Lower lobe of right lung (tissue), 2 donors: ENCODE data around the gene PKD2. TPM values are rescaled to one million over a fixed set of nuclear protein-coding genes. Genes with fewer than 3 reads are reported as not detected.

ENCODE experiments used
- ATAC-seq, 2 donors: fragments of 200-7000 bp; cut with Tn5 transposase; one replicate each; pipeline ENCODE4 v1.9.1; 2020 to 2022; ENCODE audit warnings: mild to moderate bottlenecking in 2 of 2, moderate library complexity in 2 of 2
- DNase-seq: peaks from one replicate; pipeline ENCODE4 v3.0.0-alpha.2; 2020
- H3K27ac ChIP-seq: fragments of 200-600 bp; one replicate; pipeline ENCODE4 v1.8.0; 2022
- H3K27me3 ChIP-seq: fragments of 200-600 bp; one replicate; pipeline ENCODE4 v1.8.0; 2022; ENCODE audit warnings: low read depth
- H3K36me3 ChIP-seq: fragments of 200-600 bp; one replicate; pipeline ENCODE4 v1.8.0; 2022; ENCODE audit warnings: mild to moderate bottlenecking
- H3K4me1 ChIP-seq: fragments of 200-600 bp; one replicate; pipeline ENCODE4 v1.8.0; 2022
- H3K4me3 ChIP-seq: fragments of 200-600 bp; one replicate; pipeline ENCODE4 v1.8.0; 2022; ENCODE audit warnings: mild to moderate bottlenecking
- H3K9me3 ChIP-seq: fragments of 200-600 bp; one replicate; pipeline ENCODE4 v1.8.0; 2022
- CTCF ChIP-seq: fragments of 200-600 bp; IDR thresholded peaks from one replicate; pipeline ENCODE4 v1.8.0; 2022; ENCODE audit warnings: antibody characterized with exemption, mild to moderate bottlenecking
- intact Hi-C: fragments of 100-400 bp; cut with DNase I; formaldehyde crosslinking; loops from one replicate; pipeline ENCODE4 v1.11.0; 2022
- total RNA-seq: library from RNA; stranded (reverse); fragmentation: NEBNext Ultra II Directional; extraction: Animal tissue kit (Norgen Biotek cat#: 25700); gene quantifications from one replicate; pipeline ENCODE4 v1.2.1, GENCODE V29; 2021
- donor health status: DM: no; HTN: yes; CAD: no; lungs with severe emphysema.

The PKD2 gene
- total RNA-seq, 1 donor from 2014 or later, result 21.4 TPM

- ATAC-seq (no peak), DNase-seq (no peak)
- peak overlapping the region; percentile 84 for H3K4me3 ChIP-seq
- no peaks in the 10 kb centered on the region for H3K9me3 ChIP-seq
- no peaks in the 10 kb centered on the region for H3K36me3 ChIP-seq
- intact Hi-C loops, result no loop called here
- peak overlapping the region; percentile 78 for H3K27ac ChIP-seq
- no peaks in the 10 kb centered on the region for H3K27me3 ChIP-seq
- H3K4me1 ChIP-seq, result peaks cover 53% of the 10 kb centered on the region
- no peak for TF ChIP-seq CTCF
Observed at GRCh38 chr4:88008743-88009171, 1.3 kb downstream of the PKD2 start.

DNA sequence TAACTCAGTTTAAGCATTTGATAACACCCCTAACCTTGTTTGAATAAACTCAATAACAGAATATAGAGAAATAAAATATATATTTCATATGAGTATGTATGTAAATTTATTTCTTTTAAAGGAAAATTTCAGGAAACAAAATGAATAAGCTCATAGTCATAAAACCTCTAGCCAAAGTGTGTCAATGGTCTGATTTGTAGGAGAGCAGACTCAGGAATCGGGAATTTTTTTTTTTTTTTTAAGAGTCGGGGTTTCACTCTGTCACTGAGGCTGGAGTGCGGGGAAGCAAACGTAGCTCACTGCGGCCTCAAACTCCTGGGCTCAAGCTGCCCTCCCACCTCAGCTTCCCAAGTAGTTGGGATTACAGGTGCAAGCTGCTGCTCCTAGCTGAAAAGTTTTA, 2.4 kb downstream of the PKD2 start:
- no peaks in the 10 kb centered on the region for H3K9me3 ChIP-seq
- no peak overlapping the region for H3K27ac ChIP-seq
- H3K4me3 ChIP-seq, result no peak overlapping the region
- peaks cover 53% of the 10 kb centered on the region for H3K4me1 ChIP-seq
- ATAC-seq (no peak), DNase-seq (no peak)
- H3K36me3 ChIP-seq, result no peaks in the 10 kb centered on the region
- H3K27me3 ChIP-seq, result no peaks in the 10 kb centered on the region
- intact Hi-C loops, result no loop called here
- TF ChIP-seq CTCF, result no peak

- intact Hi-C loops, result no loop called here
- no peak overlapping the region for H3K27ac ChIP-seq
Observed at GRCh38 chr4:88010966-88011365, 3.5 kb downstream of the PKD2 start.

DNA sequence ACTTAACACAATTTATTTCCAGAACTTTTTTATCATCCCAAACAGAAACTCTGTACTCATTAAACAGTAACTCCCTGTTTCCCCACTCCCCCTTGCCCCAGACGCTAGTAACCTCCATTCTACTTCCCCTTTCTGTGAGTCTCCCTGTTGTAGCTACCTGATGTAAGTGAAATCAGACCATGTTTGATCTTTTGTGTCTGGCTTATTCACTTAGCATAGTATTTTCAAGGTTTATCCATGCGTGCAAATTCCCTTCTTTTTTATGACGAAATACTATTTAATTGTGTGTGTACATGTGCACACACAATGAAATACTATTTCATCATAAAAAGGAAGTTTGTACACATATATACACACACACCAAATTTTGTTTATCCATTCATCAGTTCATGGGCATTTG, 5.2 kb downstream of the PKD2 start:
- peaks cover 45% of the 10 kb centered on the region for H3K4me1 ChIP-seq
- no peak overlapping the region for H3K27ac ChIP-seq
- H3K4me3 ChIP-seq, result no peak overlapping the region
- no peaks in the 10 kb centered on the region for H3K9me3 ChIP-seq
- H3K36me3 ChIP-seq, result no peaks in the 10 kb centered on the region
- intact Hi-C loops, result no loop called here
- no peak for TF ChIP-seq CTCF
- ATAC-seq, result no peak
- H3K27me3 ChIP-seq, result no peaks in the 10 kb centered on the region
- no peak for DNase-seq

More at GRCh38 chr4:88010966-88011365, 3.5 kb downstream of the PKD2 start:
- Histone ChIP-seq H3K36me3 (no peaks in the 10 kb centered on the region), H3K9me3 (no peaks in the 10 kb centered on the region), H3K4me3 (no peak overlapping the region), H3K27me3 (no peaks in the 10 kb centered on the region), H3K4me1 (peaks cover 48% of the 10 kb centered on the region)
- no peak for DNase-seq
- no peak for ATAC-seq
- TF ChIP-seq CTCF, result no peak

DNA sequence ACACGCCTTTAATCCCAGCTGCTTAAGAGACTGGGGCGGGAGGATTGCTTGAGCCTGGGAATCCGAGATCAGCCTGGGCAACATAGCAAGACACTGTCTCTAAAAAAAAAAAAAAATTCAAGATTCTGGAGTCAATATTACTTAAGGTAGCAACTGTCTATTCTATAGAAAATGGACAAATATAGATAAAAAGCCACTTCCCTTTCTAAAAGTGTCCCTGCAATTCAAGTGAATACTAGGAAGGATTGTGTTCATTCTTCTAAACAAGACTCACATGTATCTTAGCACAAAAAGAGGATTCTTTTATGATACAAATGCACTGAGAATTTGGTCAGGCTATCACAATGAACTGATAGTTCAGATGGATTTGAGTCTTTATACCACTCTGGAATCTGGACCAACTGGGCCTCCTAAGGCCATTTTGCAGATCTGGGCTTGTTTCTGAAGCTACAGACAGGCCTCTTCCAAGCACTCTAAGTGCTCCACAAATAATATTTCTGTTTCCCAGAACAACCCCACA, 7.0 kb downstream of the PKD2 start:
- H3K36me3 ChIP-seq, result peaks cover under 1% of the 10 kb centered on the region
- intact Hi-C loops, result no loop called here
- no peak overlapping the region for H3K27ac ChIP-seq
- no peaks in the 10 kb centered on the region for H3K9me3 ChIP-seq
- no peaks in the 10 kb centered on the region for H3K27me3 ChIP-seq
- no peak for ATAC-seq
- no peak for DNase-seq
- no peak overlapping the region for H3K4me3 ChIP-seq
- peaks cover 44% of the 10 kb centered on the region for H3K4me1 ChIP-seq
- TF ChIP-seq CTCF, result no peak
